BE2C (cell line): ENCODE data around the gene GJB4.

Experiments used
- DNase-seq: peaks from one replicate; pipeline ENCODE4 v3.0.0-alpha.2; 2020
- H3K27me3 ChIP-seq: fragments of 250-450 bp; sonication (Bioruptor Pico); 2 replicates; pipeline ENCODE4 v1.5.1; 2020; ENCODE audit warnings: mild to moderate bottlenecking
- H3K36me3 ChIP-seq: fragments of 250-450 bp; sonication (Bioruptor Pico); 2 replicates; pipeline ENCODE4 v1.5.1; 2020; ENCODE audit warnings: mild to moderate bottlenecking
- H3K4me1 ChIP-seq: fragments of 250-450 bp; sonication (Bioruptor Pico); 2 replicates; pipeline ENCODE4 v1.5.1; 2020
- H3K4me3 ChIP-seq: 2 replicates; pipeline ENCODE4 v1.5.1; 2011; ENCODE audit warnings: low read depth, low read length
- H3K9me3 ChIP-seq: fragments of 250-450 bp; sonication (Bioruptor Pico); 2 replicates; pipeline ENCODE4 v1.5.1; 2020
- CTCF ChIP-seq: IDR thresholded peaks from 2 replicates; pipeline ENCODE4 v1.5.1; 2012; ENCODE audit warnings: mild to moderate bottlenecking, low read depth, low read length

The GJB4 gene

GRCh38 chr1:34750610-34751009 lies 8.9 kb upstream of the GJB4 start:
- no peaks in the 10 kb centered on the region for H3K27me3 ChIP-seq
- H3K4me1 ChIP-seq, result no peaks in the 10 kb centered on the region
- no peaks in the 10 kb centered on the region for H3K9me3 ChIP-seq
- no peak overlapping the region for H3K4me3 ChIP-seq
- no peak for TF ChIP-seq CTCF
- H3K36me3 ChIP-seq, result no peaks in the 10 kb centered on the region
- DNase-seq, result no peak

- Histone ChIP-seq H3K36me3 (no peaks in the 10 kb centered on the region), H3K4me3 (no peak overlapping the region), H3K27me3 (no peaks in the 10 kb centered on the region), H3K9me3 (no peaks in the 10 kb centered on the region), H3K4me1 (no peaks in the 10 kb centered on the region)
- TF ChIP-seq CTCF, result no peak
- DNase-seq, result no peak
Observed at GRCh38 chr1:34753163-34753562, 6.4 kb upstream of the GJB4 start.

- Histone ChIP-seq H3K27me3 (no peaks in the 10 kb centered on the region), H3K4me3 (no peak within 1 kb of the TSS), H3K4me1 (no peaks in the 10 kb centered on the region), H3K36me3 (no peaks in the 10 kb centered on the region), H3K9me3 (no peaks in the 10 kb centered on the region)
- DNase-seq, result no peak
- TF ChIP-seq CTCF, result no peak
Observed at GRCh38 chr1:34754964-34755637, 4.4 kb upstream of the GJB4 start, which contains the start of gene GJB5. GJB5 (plus strand) TSS chr1:34755047; CDS start chr1:34757331, 2,284 bp downstream.

- H3K36me3 ChIP-seq, result no peaks in the 10 kb centered on the region
- H3K27me3 ChIP-seq, result no peaks in the 10 kb centered on the region
- no peaks in the 10 kb centered on the region for H3K4me1 ChIP-seq
- TF ChIP-seq CTCF, result no peak
- H3K4me3 ChIP-seq, result no peak overlapping the region
- H3K9me3 ChIP-seq, result no peaks in the 10 kb centered on the region
- no peak for DNase-seq
Observed at GRCh38 chr1:34755961-34756360, 3.6 kb upstream of the GJB4 start.

GRCh38 chr1:34757386-34757785 lies 2.2 kb upstream of the GJB4 start:
- TF ChIP-seq CTCF, result no peak
- Histone ChIP-seq H3K4me1 (no peaks in the 10 kb centered on the region), H3K27me3 (no peaks in the 10 kb centered on the region), H3K36me3 (no peaks in the 10 kb centered on the region), H3K4me3 (no peak overlapping the region), H3K9me3 (no peaks in the 10 kb centered on the region)
- no peak for DNase-seq

GRCh38 chr1:34758751-34759150 lies 789 bp upstream of the GJB4 start:
- H3K4me3 ChIP-seq, result no peak overlapping the region
- no peaks in the 10 kb centered on the region for H3K9me3 ChIP-seq
- no peaks in the 10 kb centered on the region for H3K27me3 ChIP-seq
- no peak for DNase-seq
- H3K36me3 ChIP-seq, result no peaks in the 10 kb centered on the region
- TF ChIP-seq CTCF, result no peak
- H3K4me1 ChIP-seq, result no peaks in the 10 kb centered on the region
